H1 (cell line): Measurements from ENCODE around the gene WDR49. TPM values are rescaled to one million over a fixed set of nuclear protein-coding genes. Genes with fewer than 3 reads are reported as not detected.

Source experiments
- CTCF ChIA-PET: fragments of 300-600 bp; sonication (Branson Sonifier 250); formaldehyde crosslinking; loops from one replicate; lab custom pipeline; 2021; ENCODE audit not compliant: partially characterized antibody; lab: Charles Lee
- POLR2A ChIA-PET: fragments of 300-600 bp; sonication (Branson Sonifier 250); formaldehyde crosslinking; loops from one replicate; lab custom pipeline; 2021; ENCODE audit warnings: inconsistent platforms; ENCODE audit not compliant: partially characterized antibody; lab: Charles Lee
- DNase-seq, 2 experiments: peaks; one replicate each; pipeline versions ENCODE4 v3.0.0 to v3.0.0-alpha.2; 2010 to 2022; ENCODE audit warnings: low spot score in 2 of 2, low read depth in 1 of 2, mixed read lengths in 1 of 2
- FAIRE-seq: peaks from 2 replicates; lab custom pipeline; 2011; peaks lifted over from hg19 to GRCh38; lab: Jason Lieb, UNC
- H2AFZ ChIP-seq: 2 replicates; pipeline ENCODE4 v1.8.1; 2012; ENCODE audit warnings: low read length, inconsistent platforms
- H2AK5ac ChIP-seq: 2 replicates; pipeline ENCODE4 v1.6.1; 2013; ENCODE audit warnings: low read depth, low read length
- H2BK120ac ChIP-seq: replicated peaks from 2 replicates; pipeline ENCODE3; 2013; ENCODE audit warnings: low read depth, low read length, inconsistent platforms
- H2BK12ac ChIP-seq: 2 replicates; pipeline ENCODE4 v1.6.1; 2013; ENCODE audit warnings: low read depth, low read length
- H2BK15ac ChIP-seq: 2 replicates; pipeline ENCODE4 v1.6.1; 2013; ENCODE audit warnings: low read length
- H2BK20ac ChIP-seq: 2 replicates; pipeline ENCODE4 v1.6.1; 2013; ENCODE audit warnings: low read length
- H2BK5ac ChIP-seq: 2 replicates; pipeline ENCODE4 v1.6.1; 2013; ENCODE audit warnings: low read depth, low read length
- H3K14ac ChIP-seq: 2 replicates; pipeline ENCODE4 v1.6.1; 2013; ENCODE audit warnings: inconsistent platforms; ENCODE audit not compliant: insufficient read length
- H3K18ac ChIP-seq: 2 replicates; pipeline ENCODE4 v1.6.1; 2013; ENCODE audit warnings: low read length; ENCODE audit errors: extremely low read depth
- H3K23ac ChIP-seq: 2 replicates; pipeline ENCODE4 v1.6.1; 2013; ENCODE audit warnings: inconsistent platforms; ENCODE audit not compliant: insufficient read length
- H3K23me2 ChIP-seq: 2 replicates; pipeline ENCODE4 v1.6.1; 2013; ENCODE audit warnings: low read depth, low read length
- H3K27ac ChIP-seq: 2 replicates; pipeline ENCODE4 v1.6.1; 2011; ENCODE audit warnings: low read depth, low read length, inconsistent platforms
- H3K27me3 ChIP-seq, 4 experiments: replicated peaks in 1 of 4; 1 replicate in 1 of 4; 2 replicates in 3 of 4; pipeline versions ENCODE4 v1.6.1 to v1.8.1; 2011 to 2013; ENCODE audit warnings: low read length in 3 of 4, mild to moderate bottlenecking in 3 of 4, inconsistent platforms in 2 of 4, mixed read lengths in 2 of 4, moderate library complexity in 1 of 4; ENCODE audit not compliant: control insufficient read depth in 3 of 4, insufficient read depth in 3 of 4; ENCODE audit errors: extremely low read depth in 1 of 4
- H3K36me3 ChIP-seq, 4 experiments: 2 replicates each; pipeline versions ENCODE4 v1.6.1 to v1.8.1; 2011 to 2013; ENCODE audit warnings: mild to moderate bottlenecking in 4 of 4, low read length in 3 of 4, moderate library complexity in 2 of 4, control low read depth in 1 of 4, inconsistent platforms in 1 of 4; ENCODE audit not compliant: insufficient read depth in 4 of 4, control insufficient read depth in 2 of 4
- H3K4ac ChIP-seq: replicated peaks from 2 replicates; pipeline ENCODE3; 2013; ENCODE audit warnings: low read length, low read depth, mixed read lengths, inconsistent platforms; ENCODE audit not compliant: insufficient read length
- H3K4me1 ChIP-seq, 4 experiments: replicated peaks in 1 of 4; 1 replicate in 1 of 4; 2 replicates in 3 of 4; pipeline versions ENCODE4 v1.6.1 to v1.8.1; 2011 to 2013; ENCODE audit warnings: low read length in 3 of 4, inconsistent platforms in 2 of 4, mixed read lengths in 1 of 4; ENCODE audit not compliant: insufficient read depth in 4 of 4, control insufficient read depth in 3 of 4
- H3K4me2 ChIP-seq, 2 experiments: 2 replicates each; pipeline versions ENCODE4 v1.6.1 to v1.8.1; 2011 to 2013; ENCODE audit warnings: low read depth in 2 of 2, low read length in 2 of 2, control low read depth in 1 of 2, inconsistent platforms in 1 of 2, mild to moderate bottlenecking in 1 of 2; ENCODE audit not compliant: insufficient read depth in 1 of 2
- H3K4me3 ChIP-seq, 4 experiments: fragments of 200-600, 300-600 bp in 1 of 4; sonication (generic), shearing (Covaris generic), sonication (Bioruptor Twin) in 1 of 4; 2 replicates each; pipeline versions ENCODE4 v1.5.1 to v1.8.1; 2011 to 2016; ENCODE audit warnings: low read length in 4 of 4, low read depth in 3 of 4, control low read depth in 2 of 4, inconsistent platforms in 2 of 4, mild to moderate bottlenecking in 2 of 4, mixed read lengths in 1 of 4, moderate library complexity in 1 of 4; ENCODE audit not compliant: insufficient read depth in 2 of 4; ENCODE audit errors: extremely low read depth in 1 of 4
- H3K56ac ChIP-seq: replicated peaks from 2 replicates; pipeline ENCODE3; 2013; ENCODE audit warnings: low read depth, mild to moderate bottlenecking, mixed read lengths, low read length, inconsistent platforms; ENCODE audit not compliant: insufficient read length
- H3K79me1 ChIP-seq: 2 replicates; pipeline ENCODE4 v1.6.1; 2013; ENCODE audit warnings: low read depth, low read length, control low read depth
- H3K79me2 ChIP-seq, 2 experiments: 2 replicates each; pipeline versions ENCODE4 v1.6.1 to v1.8.1; 2012 to 2013; ENCODE audit warnings: low read length in 2 of 2, mild to moderate bottlenecking in 2 of 2, inconsistent platforms in 1 of 2; ENCODE audit not compliant: insufficient read depth in 2 of 2, control insufficient read depth in 1 of 2
- H3K9ac ChIP-seq, 4 experiments: replicated peaks in 1 of 4; 1 replicate in 1 of 4; 2 replicates in 3 of 4; pipeline versions ENCODE4 v1.6.1 to v1.8.1; 2011 to 2013; ENCODE audit warnings: low read depth in 3 of 4, low read length in 3 of 4, control low read depth in 2 of 4, mild to moderate bottlenecking in 2 of 4, moderate library complexity in 2 of 4, inconsistent platforms in 1 of 4; ENCODE audit errors: extremely low read depth in 1 of 4
- H3K9me3 ChIP-seq, 2 experiments: 2 replicates each; pipeline versions ENCODE4 v1.6.1 to v1.8.1; 2012 to 2013; ENCODE audit warnings: mild to moderate bottlenecking in 2 of 2, moderate library complexity in 2 of 2, control low read depth in 1 of 2, inconsistent platforms in 1 of 2, low read depth in 1 of 2, low read length in 1 of 2, mixed read lengths in 1 of 2; ENCODE audit not compliant: insufficient read depth in 2 of 2
- H4K20me1 ChIP-seq, 2 experiments: replicated peaks in 1 of 2; 2 replicates each; pipeline versions ENCODE3 to v1.8.1; 2011 to 2013; ENCODE audit warnings: inconsistent platforms in 2 of 2, low read length in 2 of 2, mild to moderate bottlenecking in 1 of 2; ENCODE audit not compliant: insufficient read depth in 2 of 2, control insufficient read depth in 1 of 2
- H4K5ac ChIP-seq: 2 replicates; pipeline ENCODE4 v1.6.1; 2013; ENCODE audit warnings: low read length, low read depth, mixed read lengths, inconsistent platforms; ENCODE audit not compliant: insufficient read length
- H4K8ac ChIP-seq: 2 replicates; pipeline ENCODE4 v1.8.0; 2013; ENCODE audit warnings: mild to moderate bottlenecking, moderate library complexity, low read length, inconsistent platforms; ENCODE audit not compliant: insufficient read depth; ENCODE audit errors: extremely low read depth
- H4K91ac ChIP-seq: replicated peaks from 2 replicates; pipeline ENCODE3; 2013; ENCODE audit warnings: low read length, mixed read lengths, inconsistent platforms; ENCODE audit not compliant: insufficient read length
- PHF8 ChIP-seq: fragments of 200-600 bp; sonication (generic); conservative IDR thresholded peaks from 2 replicates; pipeline ENCODE4 v1.7.1; 2012; ENCODE audit warnings: low read depth, mild to moderate bottlenecking, inconsistent platforms, low read length, moderate library complexity
- polyA plus RNA-seq, 7 experiments: library from polyadenylated mRNA; depleted of rRNA in 3 of 7; stranded (reverse) in 5 of 7; unstranded in 2 of 7; fragments of >200 nt in 5 of 7; fragments of 200-250 nt in 2 of 7; gene quantifications; 1 replicate in 5 of 7; 2 replicates in 1 of 7; 4 replicates in 1 of 7; pipeline versions ENCODE4 v1.2.1 to v1.2.3, GENCODE V29; 2011 to 2013; ENCODE audit warnings: missing spikeins in 2 of 7, mixed read lengths in 2 of 7
- total RNA-seq: library from RNA; stranded (reverse); fragmentation: NEBNext Ultra II Directional; extraction: Animal tissue kit (Norgen Biotek cat#: 25700); gene quantifications from 2 replicates; pipeline ENCODE4 v1.2.1, GENCODE V29; 2021

Gene WDR49
- total and polyA plus RNA-seq, 2 of the 8 experiments (the other 6 are each of a cell fraction or from before 2014, with no cell fraction given), result 0.50 to 1.7 TPM

- DNase-seq (no peak), FAIRE-seq (no peak)
- H3K36me3 ChIP-seq, result no peaks in the 10 kb centered on the region
- ChIA-PET POLR2A (no interaction called here), CTCF (interaction anchor here (1.0 kb wide), 1 partner anchor 47 kb away, joined by 3 read pairs; no protein-coding TSS in a partner anchor)
- H2BK20ac ChIP-seq, result no peak overlapping the region
- 0 out of 2 replicates have a peak overlapping the region, but pooled peaks have one; percentile 8 for H2AFZ ChIP-seq
- H3K23me2 ChIP-seq, result peaks cover 2% of the 10 kb centered on the region; the same call in 1 of the 2 replicates
- no peak overlapping the region for H2AK5ac ChIP-seq
- no peaks in the 10 kb centered on the region for H3K79me1 ChIP-seq
- H4K91ac ChIP-seq, result peak overlapping the region; percentile 6
- H3K18ac ChIP-seq, result no peak overlapping the region
- H2BK120ac ChIP-seq, result no peak overlapping the region
- H3K4me3 ChIP-seq, result no peak overlapping the region
- H3K27me3 ChIP-seq, result no peaks in the 10 kb centered on the region
- no peak overlapping the region for H3K9ac ChIP-seq
- no peak overlapping the region for H4K8ac ChIP-seq
- H2BK12ac ChIP-seq, result no peak overlapping the region
- H3K27ac ChIP-seq, result no peak overlapping the region
- no peaks in the 10 kb centered on the region for H4K20me1 ChIP-seq
- no peaks in the 10 kb centered on the region for H3K9me3 ChIP-seq
- no peak for TF ChIP-seq PHF8
- no peaks in the 10 kb centered on the region for H3K79me2 ChIP-seq
- no peak overlapping the region for H4K5ac ChIP-seq
- H2BK5ac ChIP-seq, result no peak overlapping the region
- H3K4me1 ChIP-seq, result no peaks in the 10 kb centered on the region
- no peak overlapping the region for H3K23ac ChIP-seq
- H3K56ac ChIP-seq, result no peak overlapping the region
- no peak overlapping the region for H3K4me2 ChIP-seq
- no peak overlapping the region for H3K4ac ChIP-seq
- no peak overlapping the region for H2BK15ac ChIP-seq
- no peak overlapping the region for H3K14ac ChIP-seq
Observed at GRCh38 chr3:167445491-167445890, 208.3 kb downstream of the WDR49 start.
